Measurements from ENCODE around the gene IL2.
A peak's percentile ranks its signal among the peaks of the same experiment; 100 is the strongest.

Gene IL2

GRCh38 chr4:122456231-122457116 is at the start of gene IL2:
Gene IL2 (minus strand): TSS chr4:122456725. CDS start chr4:122456440, 285 bp downstream.
- DNase-seq: no peak

- DNase-seq: no peak
These were observed 46.7 kb upstream of the IL2 start for GRCh38 chr4:122503214-122503613.

- no peak for DNase-seq
These were observed 44.5 kb upstream of the IL2 start for GRCh38 chr4:122500852-122501501.

GRCh38 chr4:122489061-122489460 is 32.5 kb upstream of the IL2 start:
- DNase-seq: no peak

- DNase-seq: no peak
These were observed 27.0 kb upstream of the IL2 start for GRCh38 chr4:122483481-122483880.

- no peak for DNase-seq
These were observed 25.4 kb upstream of the IL2 start for GRCh38 chr4:122481766-122482405.

GRCh38 chr4:122480655-122481487 is 24.3 kb upstream of the IL2 start:
- no peak for DNase-seq

- no peak for DNase-seq
These were observed 23.5 kb upstream of the IL2 start for GRCh38 chr4:122479935-122480416.

GRCh38 chr4:122476745-122477144 is 20.2 kb upstream of the IL2 start:
- DNase-seq: no peak

- no peak for DNase-seq
These were observed 19.6 kb upstream of the IL2 start for GRCh38 chr4:122476126-122476525.

- DNase-seq: no peak
These were observed 18.7 kb upstream of the IL2 start for GRCh38 chr4:122475233-122475632.

GRCh38 chr4:122469457-122469856 is 12.9 kb upstream of the IL2 start:
- DNase-seq: no peak

GRCh38 chr4:122458625-122459024 is 2.1 kb upstream of the IL2 start:
- DNase-seq: peak; percentile 12

GRCh38 chr4:122453384-122453995 is 3.0 kb downstream of the IL2 start:
- no peak for DNase-seq

- no peak for DNase-seq
These were observed 5.7 kb downstream of the IL2 start for GRCh38 chr4:122450847-122451246.

GRCh38 chr4:122434285-122434684 is 22.2 kb downstream of the IL2 start:
- DNase-seq: no peak

- DNase-seq: no peak
These were observed 25.2 kb downstream of the IL2 start for GRCh38 chr4:122431351-122431750.

GRCh38 chr4:122423246-122423645 is 33.3 kb downstream of the IL2 start:
- no peak for DNase-seq

GRCh38 chr4:122412547-122412946 is 44.0 kb downstream of the IL2 start:
- no peak for DNase-seq

GRCh38 chr4:122403861-122404260 is 52.7 kb downstream of the IL2 start:
- no peak for DNase-seq
